GM12872 (cell line): ENCODE data around the gene CCNE1.

Experiments used
- CTCF ChIP-seq: IDR thresholded peaks from 3 replicates; pipeline ENCODE4 v1.5.1; 2011; ENCODE audit warnings: low read depth, mild to moderate bottlenecking, low read length, moderate library complexity; ENCODE audit not compliant: insufficient read depth

CCNE1 gene

GRCh38 chr19:29781386-29782259, 30.2 kb upstream of the CCNE1 start:
- no peak for TF ChIP-seq CTCF

- TF ChIP-seq CTCF = no peak
Observed at GRCh38 chr19:29782260-29782580, 29.6 kb upstream of the CCNE1 start.

- no peak for TF ChIP-seq CTCF
Observed at GRCh38 chr19:29783627-29784190, 28.1 kb upstream of the CCNE1 start.

- no peak for TF ChIP-seq CTCF
Observed at GRCh38 chr19:29784598-29785223, 27.1 kb upstream of the CCNE1 start.

- TF ChIP-seq CTCF = no peak
Observed at GRCh38 chr19:29785360-29785759, 26.4 kb upstream of the CCNE1 start.

GRCh38 chr19:29785955-29786589, 25.7 kb upstream of the CCNE1 start:
- TF ChIP-seq CTCF = peak; percentile 60

- no peak for TF ChIP-seq CTCF
Observed at GRCh38 chr19:29787281-29787680, 24.5 kb upstream of the CCNE1 start.
